Measurements from ENCODE around the gene FIZ1.

- TF ChIP-seq, protein P1, sequence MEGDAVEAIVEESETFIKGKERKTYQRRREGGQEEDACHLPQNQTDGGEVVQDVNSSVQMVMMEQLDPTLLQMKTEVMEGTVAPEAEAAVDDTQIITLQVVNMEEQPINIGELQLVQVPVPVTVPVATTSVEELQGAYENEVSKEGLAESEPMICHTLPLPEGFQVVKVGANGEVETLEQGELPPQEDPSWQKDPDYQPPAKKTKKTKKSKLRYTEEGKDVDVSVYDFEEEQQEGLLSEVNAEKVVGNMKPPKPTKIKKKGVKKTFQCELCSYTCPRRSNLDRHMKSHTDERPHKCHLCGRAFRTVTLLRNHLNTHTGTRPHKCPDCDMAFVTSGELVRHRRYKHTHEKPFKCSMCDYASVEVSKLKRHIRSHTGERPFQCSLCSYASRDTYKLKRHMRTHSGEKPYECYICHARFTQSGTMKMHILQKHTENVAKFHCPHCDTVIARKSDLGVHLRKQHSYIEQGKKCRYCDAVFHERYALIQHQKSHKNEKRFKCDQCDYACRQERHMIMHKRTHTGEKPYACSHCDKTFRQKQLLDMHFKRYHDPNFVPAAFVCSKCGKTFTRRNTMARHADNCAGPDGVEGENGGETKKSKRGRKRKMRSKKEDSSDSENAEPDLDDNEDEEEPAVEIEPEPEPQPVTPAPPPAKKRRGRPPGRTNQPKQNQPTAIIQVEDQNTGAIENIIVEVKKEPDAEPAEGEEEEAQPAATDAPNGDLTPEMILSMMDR (IDR thresholded peaks at IDR 0.05), result no peak
- no peak for TF ChIP-seq POLR2A (IDR thresholded peaks at IDR 0.05)
These were observed 53.9 kb downstream of the FIZ1 start, which contains the start of gene SBK3 for GRCh38 chr19:55545443-55545842.

Measured in esophagus squamous epithelium (tissue), 4 donors.